AG09309 (cell line): ENCODE measurements around the gene CACNA1C.
"Not testable (repeated sequence)": the region's sequence is repeated elsewhere in the genome, so short reads cannot be mapped to it uniquely, and the experiment has no call there.

ENCODE experiments used
- DNase-seq: peaks from one replicate; pipeline ENCODE4 v3.0.0-alpha.2; 2010; ENCODE audit warnings: low read depth
- H3K4me3 ChIP-seq: 2 replicates; pipeline ENCODE4 v1.5.1; 2011; ENCODE audit warnings: mild to moderate bottlenecking, low read depth, low read length, moderate library complexity; ENCODE audit not compliant: control insufficient read depth
- TF ChIP-seq, protein P1 (sequence below): IDR thresholded peaks from 2 replicates; pipeline ENCODE4 v1.5.1; 2011; ENCODE audit warnings: mild to moderate bottlenecking, low read depth, low read length, inconsistent platforms; ENCODE audit not compliant: insufficient read depth, control insufficient read depth; ENCODE audit errors: missing control alignments

CACNA1C gene

DNA sequence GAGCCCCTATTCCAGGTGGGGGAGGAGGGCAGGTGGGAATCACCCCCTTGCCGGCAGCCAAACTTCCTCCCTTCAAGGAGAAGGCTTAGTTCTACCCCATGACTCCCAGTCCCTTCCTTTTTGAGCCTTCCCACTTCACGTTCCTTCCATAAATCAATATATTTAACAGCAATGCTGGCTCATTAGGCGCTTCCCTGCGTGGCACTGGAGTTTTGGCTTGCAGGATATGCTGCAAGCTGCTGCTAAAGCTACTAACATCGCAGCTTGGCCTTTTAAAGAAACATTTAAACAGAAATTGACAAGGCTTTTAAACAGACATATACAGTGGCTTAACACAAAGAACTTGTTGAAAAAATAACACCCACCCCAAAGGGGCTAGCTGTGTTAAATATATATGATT lies 434.0 kb downstream of the CACNA1C start:
- TF ChIP-seq, protein P1, sequence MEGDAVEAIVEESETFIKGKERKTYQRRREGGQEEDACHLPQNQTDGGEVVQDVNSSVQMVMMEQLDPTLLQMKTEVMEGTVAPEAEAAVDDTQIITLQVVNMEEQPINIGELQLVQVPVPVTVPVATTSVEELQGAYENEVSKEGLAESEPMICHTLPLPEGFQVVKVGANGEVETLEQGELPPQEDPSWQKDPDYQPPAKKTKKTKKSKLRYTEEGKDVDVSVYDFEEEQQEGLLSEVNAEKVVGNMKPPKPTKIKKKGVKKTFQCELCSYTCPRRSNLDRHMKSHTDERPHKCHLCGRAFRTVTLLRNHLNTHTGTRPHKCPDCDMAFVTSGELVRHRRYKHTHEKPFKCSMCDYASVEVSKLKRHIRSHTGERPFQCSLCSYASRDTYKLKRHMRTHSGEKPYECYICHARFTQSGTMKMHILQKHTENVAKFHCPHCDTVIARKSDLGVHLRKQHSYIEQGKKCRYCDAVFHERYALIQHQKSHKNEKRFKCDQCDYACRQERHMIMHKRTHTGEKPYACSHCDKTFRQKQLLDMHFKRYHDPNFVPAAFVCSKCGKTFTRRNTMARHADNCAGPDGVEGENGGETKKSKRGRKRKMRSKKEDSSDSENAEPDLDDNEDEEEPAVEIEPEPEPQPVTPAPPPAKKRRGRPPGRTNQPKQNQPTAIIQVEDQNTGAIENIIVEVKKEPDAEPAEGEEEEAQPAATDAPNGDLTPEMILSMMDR = no peak
- DNase-seq = no peak
- H3K4me3 ChIP-seq = no peak overlapping the region

GRCh38 chr12:2487278-2487677 lies 434.5 kb downstream of the CACNA1C start:
- TF ChIP-seq, protein P1 = no peak
- H3K4me3 ChIP-seq = no peak overlapping the region
- DNase-seq = no peak

- no peak overlapping the region for H3K4me3 ChIP-seq
- no peak for DNase-seq
- TF ChIP-seq, protein P1 = no peak
Observed at GRCh38 chr12:2488131-2488530, 435.3 kb downstream of the CACNA1C start.

- TF ChIP-seq, protein P1 = no peak
- no peak overlapping the region for H3K4me3 ChIP-seq
- no peak for DNase-seq
Observed at GRCh38 chr12:2488596-2488995, 435.8 kb downstream of the CACNA1C start.

GRCh38 chr12:2489275-2489674 lies 436.5 kb downstream of the CACNA1C start:
- no peak overlapping the region for H3K4me3 ChIP-seq
- TF ChIP-seq, protein P1 = no peak
- no peak for DNase-seq

DNA sequence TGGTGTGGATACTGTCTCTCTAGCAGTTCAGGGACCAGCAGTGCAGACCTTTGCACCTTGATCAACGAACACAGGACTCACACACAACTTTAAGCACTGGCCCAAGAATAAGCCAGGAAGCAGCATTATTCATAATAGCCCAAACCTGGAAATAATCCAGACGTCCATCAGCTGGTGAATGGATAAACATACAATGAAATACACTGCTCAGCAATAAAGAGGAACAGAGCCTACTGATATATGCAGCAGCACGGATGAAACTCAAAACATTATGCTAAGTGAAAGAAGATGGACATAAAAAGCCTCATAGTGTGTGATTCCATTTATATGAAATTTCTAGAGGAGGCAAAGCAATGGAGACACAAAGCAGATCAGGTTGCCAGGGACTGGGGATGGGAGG lies 438.0 kb downstream of the CACNA1C start:
- H3K4me3 ChIP-seq = no peak overlapping the region
- TF ChIP-seq, protein P1 = no peak
- no peak for DNase-seq

DNA sequence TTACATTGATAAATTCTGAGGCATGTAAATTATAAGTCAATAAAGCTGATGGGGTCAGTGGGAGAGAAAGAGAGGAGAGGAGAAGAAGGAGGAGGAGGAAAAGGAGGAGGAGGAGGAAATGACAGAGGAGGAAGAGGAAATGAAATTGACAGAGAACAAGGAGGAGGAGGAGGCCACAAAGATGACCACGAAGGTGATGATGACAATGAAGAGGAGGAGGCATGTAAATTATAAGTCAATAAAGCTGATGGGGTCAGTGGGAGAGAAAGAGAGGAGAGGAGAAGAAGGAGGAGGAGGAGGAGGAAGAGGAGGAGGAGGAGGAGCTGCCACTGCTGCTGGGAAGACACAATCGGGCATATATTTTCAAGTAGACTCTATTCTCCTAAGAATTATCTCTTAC lies 438.6 kb downstream of the CACNA1C start:
- not testable (repeated sequence) for H3K4me3 ChIP-seq, DNase-seq
